Measurements from ENCODE around the gene IFT80. TPM values are rescaled to one million over a fixed set of nuclear protein-coding genes. Genes with fewer than 3 reads are reported as not detected.
A peak's percentile ranks its signal among the peaks of the same experiment; 100 is the strongest.

The IFT80 gene
- total and polyA plus RNA-seq, 9 of the 15 experiments (the other 6 are each of a cell fraction or from before 2014, with no cell fraction given) = 6.7 to 21.1 (median 16.4) TPM

- no peak overlapping the region for H3K4me3 ChIP-seq
- H3K9ac ChIP-seq (ENCODE audit: insufficient read depth in 1 of 2, low read depth in 2 of 2, low read length in 2 of 2) = no peak overlapping the region
- POLR2A ChIA-PET = interaction anchor here (0.6 to 1.3 kb wide), 6 partner anchors 9 to 104 kb away, joined by 3 to 4 read pairs (median 3); no protein-coding TSS in a partner anchor
- no peaks in the 10 kb centered on the region for H3K79me2 ChIP-seq (ENCODE audit: control insufficient read depth, insufficient read depth, low read length)
- intact Hi-C loops (cut with micrococcal nuclease) = no loop called here
- no TSS peak for BruUV-seq (replicated peaks)
- no peaks in the 10 kb centered on the region for H4K20me1 ChIP-seq (replicated peaks; ENCODE audit: control insufficient read depth, insufficient read depth, low read length)
- FAIRE-seq (no peak), ATAC-seq (peak; percentile 90), DNase-seq (ENCODE audit: extremely low read depth in 1 of 4, low spot score in 3 of 4) (peak in 2 of 4 experiments; percentile 23 to 31)
- WGBS (ENCODE audit: insufficient coverage, low coverage, missing lambda C conversion rate) = 0% methylated on average over 1 of the region's 1 CpG
- peaks cover 3 to 5% of the 10 kb centered on the region in 2 experiments; a peak in 3 of 5 replicates for H3K27me3 ChIP-seq (ENCODE audit: control insufficient read depth in 2 of 2, insufficient read depth in 2 of 2, low read length in 2 of 2)
- no peaks in the 10 kb centered on the region for H3K9me1 ChIP-seq (ENCODE audit: control insufficient read depth, insufficient read depth, low read length)
- CTCF ChIA-PET (ENCODE audit: low intra/inter-chr PET ratio) = interaction anchor here (0.5 to 1.3 kb wide), 2 partner anchors 48 to 500 kb away, joined by 3 to 4 read pairs; no protein-coding TSS in a partner anchor
- H3K9me3 ChIP-seq (replicated peaks; ENCODE audit: control insufficient read depth, insufficient read depth, low read depth, low read length) = no peaks in the 10 kb centered on the region
- no peak overlapping the region for H2AFZ ChIP-seq (ENCODE audit: low read depth, low read length)
- no peak overlapping the region for H3K4me2 ChIP-seq (ENCODE audit: insufficient read depth, low read length)
- H3K27ac ChIP-seq (ENCODE audit: extremely low read depth, low read depth, low read length) = no peak overlapping the region
- no peaks in the 10 kb centered on the region for H3K36me3 ChIP-seq (ENCODE audit: control insufficient read depth, insufficient read depth, low read length)
- in situ Hi-C loops (cut with MboI) = loop anchor here (25.0 kb wide), 1 partner anchor 1026 kb away; no protein-coding TSS in a partner anchor
- no peaks in the 10 kb centered on the region for H3K4me1 ChIP-seq (replicated peaks in 1 of 2; ENCODE audit: control insufficient read depth in 2 of 2, insufficient read depth in 2 of 2, low read length in 2 of 2)
- TF ChIP-seq SREBF1 (IDR thresholded peaks at IDR 0.05; ENCODE audit: borderline replicate concordance, low read depth, low read length) (no peak), FOXA3 (CRISPR knock-in tag; conservative IDR thresholded peaks at IDR 0.05 in 1 of 2, IDR thresholded peaks at IDR 0.05 in 1 of 2) (peak in 1 of 2 experiments; percentile 69; a peak in 2 of 4 replicates), ARID4B (CRISPR knock-in tag; IDR thresholded peaks at IDR 0.05) (no peak), CREB3L1 (IDR thresholded peaks at IDR 0.05; ENCODE audit: borderline replicate concordance, low read depth) (0 out of 2 replicates have a peak, but pooled peaks have one; percentile 20), FOXA1 (IDR thresholded peaks at IDR 0.05; ENCODE audit: borderline replicate concordance) (no peak), PHB (CRISPR knock-in tag; IDR thresholded peaks at IDR 0.05) (no peak), RUNX1 (IDR thresholded peaks at IDR 0.05; ENCODE audit: low read depth) (no peak), KHSRP (IDR thresholded peaks at IDR 0.05) (no peak), CHD1 (IDR thresholded peaks at IDR 0.05; ENCODE audit: low read length) (no peak), TEAD1 (CRISPR knock-in tag; IDR thresholded peaks at IDR 0.05) (peak in 1 of 2 experiments; percentile 61; a peak in 1 of 4 replicates), IFI16 (CRISPR knock-in tag; IDR thresholded peaks at IDR 0.05) (no peak), JUND (IDR thresholded peaks at IDR 0.05; ENCODE audit: borderline replicate concordance, low read depth, low read length) (peak; percentile 91), JUND (tag; IDR thresholded peaks at IDR 0.05; ENCODE audit: borderline replicate concordance, low read depth, low read length) (peak; percentile 97), BRD4 (IDR thresholded peaks at IDR 0.05) (no peak), PKNOX1 (IDR thresholded peaks at IDR 0.05) (0 out of 2 replicates have a peak, but pooled peaks have one; percentile 34), ZNF384 (IDR thresholded peaks at IDR 0.05; ENCODE audit: low read depth, low read length) (peak; percentile 25; the same call in 1 of the 2 replicates), HOXB6 (CRISPR knock-in tag; IDR thresholded peaks at IDR 0.05; ENCODE audit: borderline replicate concordance) (no peak)
Measured at GRCh38 chr3:160210799-160211221, 188.2 kb downstream of the IFT80 start.

Measured in K562 (cell line).